HL-60 (cell line): ENCODE results near the gene OR9Q1.

Experiments used
- DNase-seq, 2 experiments: peaks; one replicate each; pipeline ENCODE4 v3.0.0-alpha.2; 2010 to 2020; ENCODE audit warnings: low read depth in 1 of 2, low spot score in 1 of 2
- H3K27ac ChIP-seq: fragments of 250-450 bp; sonication (Bioruptor Pico); replicated peaks from 2 replicates; pipeline ENCODE4 v1.5.1; 2020; ENCODE audit warnings: mild to moderate bottlenecking, moderate library complexity
- H3K27me3 ChIP-seq: fragments of 250-450 bp; sonication (Bioruptor Pico); 2 replicates; pipeline ENCODE4 v1.5.1; 2021; ENCODE audit warnings: mild to moderate bottlenecking, moderate library complexity; ENCODE audit not compliant: insufficient read depth, poor library complexity, severe bottlenecking
- H3K4me3 ChIP-seq: replicated peaks from 2 replicates; pipeline ENCODE4 v1.5.1; 2011; ENCODE audit warnings: mild to moderate bottlenecking, control low read depth, low read length; ENCODE audit not compliant: insufficient read depth
- CTCF ChIP-seq: IDR thresholded peaks from one replicate; pipeline ENCODE4 v1.5.1; 2011; ENCODE audit warnings: low read length, control low read depth, inconsistent platforms; ENCODE audit not compliant: insufficient read depth
- GABPA ChIP-seq: IDR thresholded peaks from 2 replicates; pipeline ENCODE4 v1.6.1; 2012; ENCODE audit warnings: low read depth
- POLR2AphosphoS5 ChIP-seq: IDR thresholded peaks from 2 replicates; pipeline ENCODE4 v1.6.1; 2012; ENCODE audit warnings: low read depth
- REST ChIP-seq: IDR thresholded peaks from 2 replicates; pipeline ENCODE4 v1.6.1; 2012; ENCODE audit warnings: low read depth; ENCODE audit not compliant: insufficient replicate concordance
- SPI1 ChIP-seq: IDR thresholded peaks from 2 replicates; pipeline ENCODE4 v1.6.1; 2012; ENCODE audit warnings: low read depth, mild to moderate bottlenecking, borderline replicate concordance

OR9Q1 gene

DNA sequence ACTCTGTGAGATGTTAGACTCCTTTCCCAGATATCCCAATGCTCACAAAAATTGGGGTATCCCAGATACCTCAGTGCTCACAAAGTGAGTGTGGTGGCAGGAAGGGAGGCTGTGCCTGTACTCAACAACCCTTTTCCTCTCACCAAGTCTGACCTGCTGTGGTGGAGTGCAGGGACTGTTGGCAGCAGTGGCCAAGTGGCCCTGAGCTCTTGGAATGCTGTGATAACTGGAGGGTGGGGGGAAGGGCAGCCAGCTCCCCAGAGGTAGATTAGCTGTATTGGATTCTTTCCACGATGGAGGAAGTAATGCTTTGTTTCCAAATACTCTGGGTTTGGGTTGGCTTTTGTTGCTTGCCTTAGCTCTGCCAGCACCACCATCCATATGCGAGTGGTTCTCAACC is 46.0 kb upstream of the OR9Q1 start:
- Histone ChIP-seq H3K27ac (no peak overlapping the region), H3K27me3 (peaks cover 3% of the 10 kb centered on the region), H3K4me3 (no peak overlapping the region)
- no peak for DNase-seq
- no peak for TF ChIP-seq SPI1
- TF ChIP-seq GABPA, result no peak
- no peak for TF ChIP-seq POLR2AphosphoS5
- no peak for TF ChIP-seq CTCF

- no peak overlapping the region for H3K27ac ChIP-seq
- peaks cover 6% of the 10 kb centered on the region for H3K27me3 ChIP-seq
- no peak for DNase-seq
- H3K4me3 ChIP-seq, result no peak overlapping the region
- TF ChIP-seq SPI1 (no peak), REST (no peak), CTCF (no peak), POLR2AphosphoS5 (no peak), GABPA (no peak)
These were observed 44.8 kb upstream of the OR9Q1 start for GRCh38 chr11:57978686-57979531.

DNA sequence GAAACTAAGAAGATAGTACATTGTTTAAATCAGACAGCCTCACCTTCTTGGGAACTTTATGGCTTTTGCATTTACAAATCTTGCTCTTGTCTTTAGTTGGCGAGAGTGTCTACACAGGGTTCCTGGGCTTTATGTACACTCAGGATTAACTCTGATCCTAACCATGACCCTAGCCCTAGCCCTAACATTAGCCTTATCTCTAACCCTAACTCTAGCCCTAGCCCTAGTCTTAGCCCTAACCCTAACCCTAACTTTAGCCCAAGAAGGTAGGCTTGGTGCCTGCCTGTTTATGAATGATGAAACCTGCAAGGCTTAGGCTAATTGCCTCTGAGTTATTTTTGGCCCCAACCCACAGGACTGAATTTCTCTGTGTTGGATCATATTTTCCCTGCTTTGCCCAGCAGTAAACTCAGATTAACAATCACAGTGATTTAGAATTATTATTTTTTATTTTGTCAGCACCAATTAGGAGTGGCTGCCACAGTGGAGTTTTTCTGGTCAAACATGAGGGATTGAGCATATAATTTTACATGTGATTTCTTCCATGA is 44.1 kb upstream of the OR9Q1 start:
- peaks cover 8% of the 10 kb centered on the region for H3K27me3 ChIP-seq
- DNase-seq, result no peak
- no peak overlapping the region for H3K4me3 ChIP-seq
- TF ChIP-seq POLR2AphosphoS5 (no peak), GABPA (no peak), SPI1 (no peak), REST (no peak), CTCF (no peak)
- no peak overlapping the region for H3K27ac ChIP-seq
